ENCODE measurements around the gene UNC79. TPM values are rescaled to one million over a fixed set of nuclear protein-coding genes. Genes with fewer than 3 reads are reported as not detected.

UNC79 gene
- total RNA-seq, 1 donor = not detected

DNA sequence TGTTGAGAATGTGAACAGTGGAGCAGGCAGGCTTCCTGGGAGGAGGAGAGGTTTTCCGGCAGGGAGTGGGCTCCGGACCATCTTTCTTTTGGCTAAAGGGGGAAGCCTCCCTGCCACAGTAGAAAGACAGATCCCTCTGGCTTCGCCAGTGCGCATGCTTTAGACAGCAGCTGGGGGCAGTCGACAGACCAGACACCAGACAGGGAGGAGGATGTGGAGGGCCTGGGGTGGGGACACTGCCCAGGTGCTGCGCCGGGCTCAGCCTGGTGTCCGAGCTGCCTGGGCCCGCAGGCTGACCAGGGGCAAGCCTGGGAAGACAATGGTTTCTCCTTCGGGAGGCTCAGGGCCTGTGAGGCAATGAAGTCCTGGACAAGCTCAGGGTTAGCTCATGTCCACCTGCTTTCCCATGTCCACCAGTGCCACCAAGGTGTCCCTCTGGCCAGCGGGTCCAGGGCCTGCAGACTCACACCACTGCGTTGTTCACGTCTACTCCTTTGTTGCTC lies 290.3 kb downstream of the UNC79 start:
- no peaks in the 10 kb centered on the region for H3K4me1 ChIP-seq (ENCODE audit: insufficient read depth, low read length)
- no peak overlapping the region for H3K4me3 ChIP-seq (ENCODE audit: low read length)

DNA sequence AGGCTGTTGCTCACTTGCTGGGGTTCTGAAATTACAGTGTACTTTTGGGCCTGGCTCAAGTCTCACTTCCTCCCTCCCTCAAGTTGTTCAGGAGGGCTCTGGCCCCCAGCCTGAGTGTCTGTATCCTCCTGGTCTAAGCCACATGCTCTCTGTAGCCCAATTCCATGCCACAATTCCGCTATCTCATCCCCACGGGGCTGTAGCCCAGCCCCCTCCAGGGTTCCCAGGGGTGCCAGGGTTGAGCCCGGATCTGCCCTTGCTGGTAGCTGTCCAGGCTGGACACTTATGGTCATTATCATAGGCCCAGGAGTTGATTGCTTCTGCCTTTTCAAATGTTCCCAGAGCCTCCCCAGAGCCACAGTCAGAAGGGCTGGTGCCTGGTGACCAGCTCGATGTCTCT lies 292.3 kb downstream of the UNC79 start:
- Histone ChIP-seq H3K4me1 (ENCODE audit: insufficient read depth, low read length) (no peaks in the 10 kb centered on the region), H3K9me3 (ENCODE audit: low read depth, low read length) (no peaks in the 10 kb centered on the region), H3K4me3 (ENCODE audit: low read length) (no peak overlapping the region), H3K27me3 (ENCODE audit: insufficient read depth, low read length) (no peaks in the 10 kb centered on the region)

More for the DNA sequence above, 290.3 kb downstream of the UNC79 start:
- Histone ChIP-seq H3K9me3 (ENCODE audit: low read depth, low read length) (no peaks in the 10 kb centered on the region), H3K27me3 (ENCODE audit: insufficient read depth, low read length) (no peaks in the 10 kb centered on the region)

DNA sequence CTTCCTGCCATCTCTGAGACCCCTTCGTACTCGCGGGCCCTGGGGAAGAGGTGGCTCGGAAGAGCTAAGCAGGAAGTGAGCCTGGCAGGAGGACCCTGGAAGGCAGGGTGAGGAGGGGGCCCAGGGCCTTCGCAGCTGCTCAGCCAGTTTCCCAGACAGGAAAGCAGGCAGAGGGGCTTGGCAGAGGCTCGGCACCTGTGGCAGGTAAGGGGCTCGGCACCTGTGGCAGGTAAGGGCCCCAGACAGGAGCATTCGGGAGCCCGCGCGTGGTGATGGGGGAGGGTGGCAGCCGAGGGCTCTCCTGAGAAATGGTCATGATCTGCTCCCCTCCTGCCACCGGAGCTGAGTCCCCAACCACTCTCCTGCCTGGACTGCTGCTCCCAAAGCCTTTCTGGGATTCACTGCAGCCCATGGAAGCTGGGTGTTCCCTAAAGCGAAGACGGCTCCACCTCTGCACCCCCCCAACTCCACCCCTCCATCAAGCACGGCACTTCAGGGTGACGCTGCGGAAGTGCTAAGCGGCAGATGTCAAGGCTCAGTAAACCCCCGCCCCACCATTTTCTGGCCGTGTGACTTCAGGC lies 294.4 kb downstream of the UNC79 start:
- no peaks in the 10 kb centered on the region for H3K4me1 ChIP-seq (ENCODE audit: insufficient read depth, low read length)
- H3K27me3 ChIP-seq (ENCODE audit: insufficient read depth, low read length) = no peaks in the 10 kb centered on the region
- no peaks in the 10 kb centered on the region for H3K9me3 ChIP-seq (ENCODE audit: low read depth, low read length)
- H3K4me3 ChIP-seq (ENCODE audit: low read length) = no peak overlapping the region

DNA sequence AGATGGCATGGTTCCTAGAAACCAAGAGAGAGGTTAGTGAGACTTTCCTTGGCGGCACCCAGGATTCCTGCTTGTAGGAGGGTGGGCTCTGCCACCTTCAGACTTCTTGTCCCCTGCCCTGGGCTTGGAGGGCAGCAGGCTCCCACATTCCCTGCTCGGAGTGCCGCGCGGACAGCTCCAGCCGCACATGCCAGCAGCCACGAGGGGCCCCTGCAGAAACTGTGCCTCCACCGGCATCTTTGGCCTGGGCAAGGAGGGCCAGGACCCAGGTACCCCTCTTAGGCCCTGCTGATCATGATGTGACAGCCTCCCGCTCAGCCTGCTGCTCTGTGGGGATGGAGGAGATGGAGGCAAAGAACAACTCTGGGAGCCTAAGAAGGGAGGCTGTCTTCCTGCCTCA lies 295.3 kb downstream of the UNC79 start:
- Histone ChIP-seq H3K4me3 (ENCODE audit: low read length) (no peak overlapping the region), H3K4me1 (ENCODE audit: insufficient read depth, low read length) (no peaks in the 10 kb centered on the region), H3K9me3 (ENCODE audit: low read depth, low read length) (no peaks in the 10 kb centered on the region), H3K27me3 (ENCODE audit: insufficient read depth, low read length) (no peaks in the 10 kb centered on the region)

DNA sequence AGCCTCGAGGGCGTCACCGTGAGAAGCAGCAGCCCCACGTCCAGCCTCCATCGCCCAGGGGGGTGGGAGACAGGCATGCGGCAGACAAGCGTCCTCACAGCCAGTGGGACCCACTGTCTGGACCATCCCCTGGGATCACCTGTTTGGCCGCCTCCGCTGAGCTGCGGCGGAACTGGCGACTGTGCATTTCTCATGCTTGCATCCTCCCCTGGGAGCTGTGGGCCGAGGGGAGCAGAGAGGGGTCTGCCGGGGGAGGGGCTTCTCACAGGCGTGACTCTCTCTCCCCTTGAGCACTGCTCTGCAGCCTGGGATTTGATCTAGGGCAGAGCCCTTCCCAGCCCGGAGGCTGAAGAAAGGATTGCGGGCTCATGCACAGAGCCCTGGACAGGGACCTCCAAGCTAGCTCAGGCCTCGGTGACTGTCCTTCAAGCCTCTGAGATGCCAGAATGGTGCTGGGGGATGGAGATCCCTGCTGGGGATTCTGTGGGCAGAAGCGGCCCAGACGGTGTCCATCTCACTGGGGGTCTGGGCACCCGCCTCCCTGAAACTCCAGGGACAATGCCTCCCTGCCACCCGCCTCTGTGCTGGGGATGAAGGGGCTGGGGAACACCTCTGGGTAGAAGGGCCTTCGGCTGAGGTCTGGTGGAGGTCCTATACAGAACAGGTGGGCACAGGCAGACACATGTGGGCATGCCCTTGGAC lies 296.5 kb downstream of the UNC79 start:
- no peaks in the 10 kb centered on the region for H3K9me3 ChIP-seq (ENCODE audit: low read depth, low read length)
- H3K4me1 ChIP-seq (ENCODE audit: insufficient read depth, low read length) = no peaks in the 10 kb centered on the region
- H3K4me3 ChIP-seq (ENCODE audit: low read length) = no peak overlapping the region
- no peaks in the 10 kb centered on the region for H3K27me3 ChIP-seq (ENCODE audit: insufficient read depth, low read length)

DNA sequence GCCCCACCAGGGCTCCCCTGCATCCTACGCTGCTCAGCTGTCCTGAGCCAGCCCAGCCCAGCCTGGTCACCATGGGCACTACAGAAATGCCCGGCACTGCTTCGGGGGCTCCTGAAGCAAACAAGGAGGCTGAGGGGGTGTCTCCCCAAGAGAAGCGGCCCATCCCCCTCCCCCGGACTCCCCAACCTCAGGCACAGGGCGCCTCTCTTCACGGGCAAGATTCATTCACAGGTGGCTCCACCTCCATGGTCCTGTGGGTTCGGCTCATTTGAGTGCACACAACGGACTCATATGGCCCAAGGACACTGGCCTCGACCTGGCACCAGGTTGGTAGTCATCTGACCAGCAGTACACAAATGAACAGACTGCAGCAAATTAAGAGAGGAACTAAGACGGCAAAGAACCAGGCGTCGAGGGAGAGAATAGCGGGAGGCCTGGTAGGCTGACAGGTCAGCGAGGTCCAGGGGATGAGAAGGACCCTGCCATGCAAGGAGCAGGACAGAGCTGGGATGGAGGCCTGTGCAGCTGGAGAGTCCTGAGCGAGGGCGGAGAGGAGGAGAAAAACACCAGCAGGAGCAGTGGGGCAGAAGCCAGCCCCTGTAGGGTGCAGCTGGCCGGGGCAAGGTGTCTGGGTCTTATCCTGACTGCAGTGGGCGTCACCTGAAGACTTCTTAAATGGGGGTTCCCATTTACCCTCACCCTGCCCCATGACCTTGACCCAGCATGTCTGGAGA lies 297.3 kb downstream of the UNC79 start:
- H3K4me3 ChIP-seq (ENCODE audit: low read length) = no peak overlapping the region
- no peaks in the 10 kb centered on the region for H3K27me3 ChIP-seq (ENCODE audit: insufficient read depth, low read length)
- no peaks in the 10 kb centered on the region for H3K4me1 ChIP-seq (ENCODE audit: insufficient read depth, low read length)
- H3K9me3 ChIP-seq (ENCODE audit: low read depth, low read length) = no peaks in the 10 kb centered on the region

DNA sequence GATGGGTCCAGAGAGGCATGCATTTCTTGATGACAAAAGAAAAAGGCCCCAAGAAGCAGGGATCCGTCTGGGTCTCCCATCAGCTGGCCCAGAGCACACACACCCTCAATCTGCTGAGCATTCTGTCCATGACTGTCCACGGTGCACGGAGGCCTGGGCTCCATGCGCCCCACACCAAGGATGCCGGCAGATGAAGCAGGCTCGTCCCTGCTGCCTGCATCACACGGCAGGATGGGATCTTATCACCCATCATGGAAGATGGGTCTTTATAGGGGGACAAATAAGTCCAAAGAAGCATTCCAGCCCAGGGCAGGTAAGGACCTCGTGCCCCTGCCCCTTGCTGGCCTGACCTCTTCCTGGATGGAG lies 297.9 kb downstream of the UNC79 start:
- Histone ChIP-seq H3K9me3 (ENCODE audit: low read depth, low read length) (no peaks in the 10 kb centered on the region), H3K4me1 (ENCODE audit: insufficient read depth, low read length) (no peaks in the 10 kb centered on the region), H3K4me3 (ENCODE audit: low read length) (no peak overlapping the region), H3K27me3 (ENCODE audit: insufficient read depth, low read length) (no peaks in the 10 kb centered on the region)

DNA sequence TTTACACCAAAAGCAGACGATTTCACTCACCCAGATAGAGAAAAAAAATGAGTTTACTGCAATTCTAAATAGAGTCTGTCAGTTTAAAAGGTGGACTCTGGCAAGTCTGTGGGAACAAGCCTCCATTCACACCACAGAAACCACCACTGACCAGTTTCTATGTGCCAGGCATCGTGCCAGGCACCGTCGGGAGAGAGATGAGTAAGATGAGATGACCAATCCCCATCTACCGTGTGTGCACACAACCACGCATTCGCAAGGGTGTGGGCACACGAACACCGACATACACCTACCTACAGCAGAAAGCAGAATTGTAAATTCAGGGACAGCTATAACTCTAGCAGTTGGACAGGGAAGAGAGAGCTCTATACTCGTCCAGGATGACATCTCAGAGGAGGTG lies 299.3 kb downstream of the UNC79 start:
- H3K4me1 ChIP-seq (ENCODE audit: insufficient read depth, low read length) = no peaks in the 10 kb centered on the region
- no peak overlapping the region for H3K4me3 ChIP-seq (ENCODE audit: low read length)
- H3K27me3 ChIP-seq (ENCODE audit: insufficient read depth, low read length) = no peaks in the 10 kb centered on the region
- H3K9me3 ChIP-seq (ENCODE audit: low read depth, low read length) = no peaks in the 10 kb centered on the region

DNA sequence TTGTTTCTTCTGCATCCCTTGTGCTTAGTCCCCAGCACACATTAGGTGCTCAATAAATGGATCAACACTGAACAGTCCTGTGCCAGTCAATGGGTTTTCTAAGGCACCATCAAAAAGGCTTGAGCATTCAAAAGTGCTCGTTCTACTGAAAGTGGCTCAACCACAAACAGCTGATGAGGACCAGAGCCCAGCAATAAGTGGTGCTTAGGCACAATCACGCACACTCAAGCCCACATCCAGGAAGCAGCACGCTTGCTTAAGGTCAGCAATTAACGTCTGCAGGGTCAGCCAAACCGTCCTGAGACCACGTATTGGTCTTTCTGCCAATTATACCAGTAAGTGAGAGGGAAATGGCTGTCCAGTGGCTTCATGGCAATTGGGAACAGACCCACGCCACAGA lies 301.0 kb downstream of the UNC79 start:
- no peaks in the 10 kb centered on the region for H3K4me1 ChIP-seq (ENCODE audit: insufficient read depth, low read length)
- H3K4me3 ChIP-seq (ENCODE audit: low read length) = no peak overlapping the region
- no peaks in the 10 kb centered on the region for H3K27me3 ChIP-seq (ENCODE audit: insufficient read depth, low read length)
- no peaks in the 10 kb centered on the region for H3K9me3 ChIP-seq (ENCODE audit: low read depth, low read length)

DNA sequence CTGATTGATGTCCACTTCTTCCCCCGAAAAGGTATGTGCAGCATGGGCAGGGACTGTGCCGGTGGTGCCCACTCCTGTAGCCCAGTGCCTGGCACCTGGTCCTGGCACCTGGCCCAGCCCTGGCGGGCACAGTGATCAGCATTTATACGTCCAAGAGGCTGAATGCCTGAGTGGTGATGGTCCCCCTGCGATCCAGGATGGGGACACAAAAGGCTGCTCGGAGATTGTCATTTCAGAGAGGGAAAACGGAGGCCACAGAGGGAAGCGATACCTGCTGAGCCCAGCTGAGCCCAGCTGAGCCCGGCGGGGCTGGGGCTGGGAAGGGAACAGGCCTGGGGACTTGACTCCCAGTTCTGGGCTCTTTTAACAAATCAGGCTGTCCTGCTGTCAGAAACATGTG lies 301.8 kb downstream of the UNC79 start:
- Histone ChIP-seq H3K9me3 (ENCODE audit: low read depth, low read length) (no peaks in the 10 kb centered on the region), H3K4me3 (ENCODE audit: low read length) (no peak overlapping the region), H3K4me1 (ENCODE audit: insufficient read depth, low read length) (no peaks in the 10 kb centered on the region), H3K27me3 (ENCODE audit: insufficient read depth, low read length) (no peaks in the 10 kb centered on the region)

DNA sequence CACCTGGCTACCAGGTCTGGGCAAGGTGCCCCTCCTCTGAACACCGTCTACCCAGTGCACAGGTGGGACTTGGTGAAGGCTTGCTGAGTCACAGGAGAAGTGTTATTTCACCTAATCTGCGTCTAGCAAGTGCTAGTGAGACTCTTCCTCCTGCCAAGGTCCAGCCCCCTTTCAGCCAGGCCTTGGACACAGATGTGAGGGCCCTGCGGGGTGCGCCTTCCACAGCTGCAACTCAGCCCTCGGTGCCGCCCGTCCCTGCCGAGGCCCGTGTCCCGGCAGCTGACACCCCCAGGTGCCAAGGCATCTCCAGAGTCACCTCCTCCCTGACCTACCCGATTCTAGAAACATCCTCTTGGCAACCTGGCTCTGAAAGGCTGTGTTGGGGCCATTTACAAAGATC lies 302.5 kb downstream of the UNC79 start:
- Histone ChIP-seq H3K4me3 (ENCODE audit: low read length) (no peak overlapping the region), H3K27me3 (ENCODE audit: insufficient read depth, low read length) (no peaks in the 10 kb centered on the region), H3K4me1 (ENCODE audit: insufficient read depth, low read length) (no peaks in the 10 kb centered on the region), H3K9me3 (ENCODE audit: low read depth, low read length) (no peaks in the 10 kb centered on the region)

DNA sequence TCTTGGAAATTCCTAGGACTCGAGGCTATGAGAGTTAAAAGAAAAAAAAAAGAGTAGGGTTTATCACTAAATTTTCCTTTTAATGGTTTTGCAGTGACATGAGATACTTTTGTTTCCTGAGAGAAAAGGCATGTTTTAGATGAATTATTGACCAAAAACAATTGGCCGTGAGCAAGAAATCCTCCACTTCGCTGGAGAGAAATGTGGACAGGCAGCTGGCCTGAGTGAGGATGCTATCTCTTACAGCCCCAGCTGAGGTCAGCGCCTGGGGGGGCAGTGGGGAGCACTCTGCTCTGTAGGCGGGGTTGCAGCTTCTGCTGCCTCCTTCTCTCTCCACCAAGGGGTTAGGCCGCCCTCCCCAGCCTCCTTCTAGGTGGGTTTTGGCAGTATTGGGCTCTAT lies 302.9 kb downstream of the UNC79 start:
- no peaks in the 10 kb centered on the region for H3K4me1 ChIP-seq (ENCODE audit: insufficient read depth, low read length)
- H3K27me3 ChIP-seq (ENCODE audit: insufficient read depth, low read length) = no peaks in the 10 kb centered on the region
- no peak overlapping the region for H3K4me3 ChIP-seq (ENCODE audit: low read length)
- no peaks in the 10 kb centered on the region for H3K9me3 ChIP-seq (ENCODE audit: low read depth, low read length)

DNA sequence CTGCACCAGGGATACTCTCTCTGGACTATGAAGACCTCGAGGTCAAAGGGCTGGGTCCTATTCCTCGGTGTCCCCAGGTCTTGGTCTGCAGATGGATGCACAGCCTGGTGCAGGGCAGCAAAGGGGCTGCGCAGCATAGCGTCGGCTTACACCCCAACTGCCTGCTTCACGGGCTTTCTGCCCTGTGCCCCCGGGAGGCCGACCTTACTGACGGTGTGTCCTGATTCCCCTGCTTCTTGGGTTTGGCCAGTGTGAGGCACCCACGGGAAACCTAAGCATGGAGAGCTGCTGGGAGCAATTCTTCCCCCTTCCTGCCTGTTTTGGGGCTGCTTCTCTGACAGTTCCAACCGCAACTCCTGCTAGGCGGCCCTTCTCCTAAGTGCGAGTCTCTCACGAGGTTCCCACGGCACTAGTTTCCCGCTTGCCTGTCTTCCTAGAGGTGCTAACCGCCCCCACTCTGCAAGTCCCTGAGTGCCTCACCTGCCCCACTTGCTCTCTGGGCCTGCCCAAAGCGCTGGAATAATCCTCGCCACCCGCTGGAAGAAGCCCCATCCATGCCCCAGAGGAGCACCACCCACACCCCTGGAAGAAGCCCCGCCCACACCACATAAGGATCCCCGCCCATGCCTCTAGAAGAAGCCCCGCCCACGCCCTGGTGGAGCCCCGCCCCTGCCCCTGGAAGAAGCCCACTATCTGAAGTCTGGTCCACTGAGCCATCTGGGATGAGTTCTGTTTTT lies 303.5 kb downstream of the UNC79 start:
- no peaks in the 10 kb centered on the region for H3K27me3 ChIP-seq (ENCODE audit: insufficient read depth, low read length)
- H3K4me3 ChIP-seq (ENCODE audit: low read length) = no peak overlapping the region

DNA sequence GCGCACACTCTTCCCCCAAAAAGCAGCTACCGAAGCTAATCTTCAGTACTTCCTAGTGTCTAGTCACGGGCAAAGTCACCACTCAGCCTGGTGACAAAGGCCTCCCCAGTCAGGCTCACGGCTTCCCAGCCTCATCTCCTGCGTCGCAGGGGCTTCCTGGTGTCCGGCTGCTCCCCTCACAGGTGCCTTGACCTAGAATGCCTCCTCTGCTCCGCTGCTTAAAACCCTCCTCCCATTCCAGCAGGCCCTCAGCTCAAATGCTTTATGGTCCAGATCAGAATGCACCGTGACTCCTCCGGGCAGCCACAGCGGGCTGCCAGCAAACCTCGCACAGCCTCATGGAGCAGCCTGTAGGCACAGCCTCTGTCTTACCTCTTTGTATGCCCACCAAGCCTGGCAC lies 304.5 kb downstream of the UNC79 start:
- no peaks in the 10 kb centered on the region for H3K27me3 ChIP-seq (ENCODE audit: insufficient read depth, low read length)
- no peaks in the 10 kb centered on the region for H3K4me1 ChIP-seq (ENCODE audit: insufficient read depth, low read length)
- no peak overlapping the region for H3K4me3 ChIP-seq (ENCODE audit: low read length)
- H3K9me3 ChIP-seq (ENCODE audit: low read depth, low read length) = no peaks in the 10 kb centered on the region

More for the DNA sequence above, 303.5 kb downstream of the UNC79 start:
- H3K9me3 ChIP-seq (ENCODE audit: low read depth, low read length) = no peaks in the 10 kb centered on the region
- H3K4me1 ChIP-seq (ENCODE audit: insufficient read depth, low read length) = no peaks in the 10 kb centered on the region

DNA sequence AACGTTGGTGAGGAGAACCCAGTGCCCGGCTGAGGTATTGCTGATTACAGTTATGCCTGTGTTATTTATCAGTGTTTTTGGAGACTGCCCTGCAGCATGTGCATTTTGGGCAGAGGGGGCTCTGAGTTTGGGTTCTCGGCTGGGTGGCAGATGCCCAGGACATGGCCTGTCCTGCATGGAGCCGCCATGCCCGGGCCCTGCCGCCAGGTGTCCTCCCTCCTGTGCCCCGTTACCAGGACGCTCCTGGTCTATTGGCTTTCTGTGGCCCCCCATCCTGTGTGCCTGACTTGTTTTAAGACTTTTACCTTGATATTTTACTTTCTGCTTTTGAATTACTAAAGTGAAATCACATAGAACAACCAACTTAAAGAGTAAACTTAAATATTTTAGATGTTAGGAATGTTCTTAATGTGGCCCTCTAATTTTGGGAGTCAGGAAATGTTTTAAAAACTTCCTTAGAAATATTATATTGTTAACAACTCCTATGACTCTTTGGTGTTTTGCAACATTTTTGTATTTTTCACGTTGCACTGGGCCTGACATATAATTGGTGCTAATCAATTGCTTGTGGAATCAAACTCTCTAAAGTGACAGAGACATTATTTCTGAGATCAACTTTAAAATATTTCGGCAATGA lies 305.8 kb downstream of the UNC79 start:
- no peaks in the 10 kb centered on the region for H3K27me3 ChIP-seq (ENCODE audit: insufficient read depth, low read length)
- H3K9me3 ChIP-seq (ENCODE audit: low read depth, low read length) = no peaks in the 10 kb centered on the region
- H3K4me3 ChIP-seq (ENCODE audit: low read length) = no peak overlapping the region
- no peaks in the 10 kb centered on the region for H3K4me1 ChIP-seq (ENCODE audit: insufficient read depth, low read length)

Measured in mononuclear cell (primary cell).